HuH-7.5 (cell line): ENCODE measurements around the gene ROCK1.
A peak's percentile ranks its signal among the peaks of the same experiment; 100 is the strongest.
"Not testable (repeated sequence)": the region's sequence is repeated elsewhere in the genome, so short reads cannot be mapped to it uniquely, and the experiment has no call there.

Experiments
- DNase-seq: peaks from one replicate; pipeline ENCODE4 v3.0.0; 2011; ENCODE audit warnings: low spot score

The ROCK1 gene

DNA sequence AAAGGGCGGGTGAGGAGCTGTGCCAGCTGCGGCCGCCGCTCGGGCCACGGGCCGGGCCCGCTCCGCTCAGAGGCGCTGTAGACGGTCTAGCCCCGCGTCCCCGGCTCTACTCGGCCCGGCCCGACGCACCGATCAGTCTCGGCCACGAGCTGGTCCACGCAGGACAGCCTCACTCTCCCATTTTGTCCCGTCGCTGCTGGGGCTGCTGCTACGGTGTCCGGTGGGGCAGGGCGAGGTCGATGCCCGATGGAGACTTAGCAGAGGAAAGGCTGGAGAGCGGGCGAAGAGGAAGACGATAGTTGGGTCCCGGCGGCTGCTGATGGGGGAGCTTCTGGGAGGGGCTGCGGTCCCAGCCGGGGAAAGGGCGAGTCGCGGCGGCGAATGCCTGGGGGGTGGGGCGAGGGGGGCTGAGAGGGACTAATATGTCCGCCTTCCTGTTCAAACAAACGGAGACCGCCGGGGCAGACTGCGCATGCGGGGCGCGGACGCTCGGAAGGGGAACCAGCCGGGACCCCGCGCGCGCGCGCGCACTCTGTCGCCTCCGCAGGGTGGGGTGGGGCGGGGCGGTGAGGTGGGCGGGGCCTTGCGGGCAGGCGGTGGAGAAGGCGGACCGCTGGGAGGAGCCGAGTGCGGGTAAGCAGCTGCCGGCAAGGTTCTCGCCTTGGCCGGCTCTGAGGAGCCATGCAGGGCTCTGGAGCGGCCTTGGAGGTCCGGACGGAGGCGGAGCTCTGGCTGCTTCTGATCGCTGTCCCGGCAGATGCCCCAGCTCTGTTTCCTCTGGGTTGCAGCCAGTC, at the start of gene ROCK1:
TSS of gene ROCK1 (minus strand) at position 468 of the 794 bp plus-strand sequence. CDS start 903 bp downstream, outside the sequence.
- DNase-seq = peak; percentile 92

DNA sequence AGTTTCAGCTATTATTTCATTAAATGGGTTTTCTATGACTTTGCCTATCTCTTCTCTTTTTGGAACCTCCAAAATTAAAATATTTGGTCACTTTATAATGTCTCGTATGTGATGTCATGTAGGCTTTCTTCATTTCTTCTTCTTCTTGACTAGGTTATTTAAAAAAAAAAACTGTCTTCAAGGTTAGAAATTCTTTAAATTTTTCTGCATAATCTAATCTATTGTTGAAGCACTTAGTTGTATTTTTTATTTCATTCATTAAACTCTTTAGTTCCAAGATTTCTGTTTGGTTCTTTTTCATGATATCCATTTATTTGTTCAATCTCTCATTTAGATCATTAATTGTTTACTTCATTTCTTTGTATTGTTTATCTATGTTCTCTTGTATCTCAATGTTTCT, 43.8 kb upstream of the ROCK1 start:
- no peak for DNase-seq

DNA sequence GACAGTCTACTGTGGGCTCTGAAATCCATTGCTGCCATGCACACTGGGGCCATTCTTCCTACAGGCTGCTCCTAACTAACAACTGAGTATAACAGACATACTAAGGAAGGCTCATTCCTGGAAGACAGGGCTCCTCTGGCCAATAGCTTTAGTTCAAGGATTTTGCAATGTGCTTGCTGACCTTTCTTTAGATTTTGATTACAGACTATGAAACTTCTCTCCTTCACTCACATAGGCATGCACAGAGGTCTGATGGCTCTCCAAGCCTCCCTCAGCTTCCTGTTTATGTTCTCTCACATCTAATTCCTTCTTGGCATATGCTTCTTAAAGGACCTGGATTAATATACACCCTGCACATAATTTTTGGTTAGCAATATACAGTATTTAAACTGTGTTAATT, 34.4 kb upstream of the ROCK1 start:
- DNase-seq = no peak

DNA sequence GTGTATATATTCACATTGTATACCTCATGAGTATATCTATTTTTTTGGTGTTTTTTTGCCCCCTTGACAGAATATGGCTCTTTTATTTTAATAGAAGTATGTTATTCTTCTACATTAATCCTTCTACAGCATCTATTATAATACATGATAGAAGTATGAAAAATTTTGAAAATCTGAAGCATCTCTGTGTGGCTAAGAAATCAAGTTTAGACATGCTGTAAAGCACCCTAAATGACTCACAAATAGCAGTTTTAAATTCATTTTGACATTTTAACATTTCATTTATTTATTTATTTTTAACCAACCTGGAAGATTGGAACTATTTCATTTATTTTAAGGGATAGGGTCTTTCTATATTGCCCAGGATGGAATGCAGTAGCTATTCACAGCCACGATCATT, 33.8 kb upstream of the ROCK1 start:
- no peak for DNase-seq

DNA sequence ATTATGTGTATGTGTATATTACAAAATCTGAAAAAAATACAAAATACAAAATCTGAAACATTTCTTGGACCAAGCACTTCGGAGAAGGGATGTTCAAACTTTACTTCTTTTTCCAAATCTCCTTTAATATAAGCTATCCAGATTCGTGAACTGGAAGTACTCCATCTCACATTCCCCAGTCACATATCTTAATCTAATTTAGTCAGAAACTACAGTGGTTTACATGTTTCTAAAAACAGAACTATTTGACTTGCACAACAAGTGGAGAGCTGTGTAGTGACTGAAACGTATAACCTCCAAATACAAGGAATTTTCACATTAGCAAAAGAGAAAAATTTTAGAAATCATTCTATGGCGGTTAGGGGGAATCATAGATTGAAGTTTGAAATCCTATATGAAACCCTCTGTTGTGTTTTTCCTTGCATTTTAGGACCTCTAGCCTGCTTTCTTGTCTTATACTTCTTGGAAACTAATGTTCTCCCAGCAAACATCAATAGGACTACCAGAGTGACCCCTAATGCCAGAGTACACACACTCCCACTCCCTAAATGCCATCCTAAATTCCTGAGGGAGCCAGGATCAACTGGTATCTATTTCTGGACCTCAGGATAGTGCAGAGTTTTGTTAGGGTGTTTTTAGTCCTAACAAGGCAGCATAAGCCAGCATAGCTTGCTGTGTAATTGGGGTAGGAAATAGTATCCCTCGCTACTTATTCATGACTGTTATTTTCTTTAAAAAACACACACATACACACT, 30.2 kb upstream of the ROCK1 start:
- no peak for DNase-seq

DNA sequence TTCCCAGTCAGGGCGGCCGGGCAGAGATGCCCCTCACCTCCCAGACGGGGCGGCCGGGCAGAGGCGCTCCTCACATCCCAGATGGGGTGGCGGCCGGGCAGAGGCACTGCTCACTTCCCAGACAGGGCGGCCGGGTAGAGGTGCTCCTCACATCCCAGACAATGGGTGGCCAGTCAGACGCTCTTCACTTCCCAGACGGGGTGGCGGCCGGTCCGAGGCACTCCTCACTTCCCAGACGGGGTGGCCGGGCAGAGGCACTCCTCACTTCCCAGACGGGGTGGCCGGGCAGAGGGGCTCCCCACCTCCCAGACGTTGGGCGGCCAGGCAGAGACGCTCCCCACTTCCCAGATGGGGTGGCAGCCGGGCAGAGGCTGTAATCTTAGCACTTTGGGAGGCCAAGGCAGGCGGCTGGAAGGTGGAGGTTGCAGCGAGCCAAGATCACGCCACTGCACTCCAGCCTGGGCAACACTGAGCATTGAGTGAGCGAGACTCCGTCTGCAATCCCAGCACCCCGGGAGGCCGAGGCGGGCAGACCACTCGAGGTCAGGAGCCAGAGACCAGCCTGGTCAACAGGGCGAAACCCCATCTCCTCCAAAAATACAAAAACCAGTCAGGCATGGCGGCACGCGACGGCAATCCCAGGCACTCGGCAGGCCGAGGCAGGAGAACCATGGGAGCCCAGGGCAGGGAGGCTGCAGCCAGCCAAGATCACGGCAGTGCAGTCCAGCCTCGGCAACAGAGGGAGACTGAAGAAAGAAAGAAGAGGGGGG, 26.3 kb upstream of the ROCK1 start:
- DNase-seq = not testable (repeated sequence)

DNA sequence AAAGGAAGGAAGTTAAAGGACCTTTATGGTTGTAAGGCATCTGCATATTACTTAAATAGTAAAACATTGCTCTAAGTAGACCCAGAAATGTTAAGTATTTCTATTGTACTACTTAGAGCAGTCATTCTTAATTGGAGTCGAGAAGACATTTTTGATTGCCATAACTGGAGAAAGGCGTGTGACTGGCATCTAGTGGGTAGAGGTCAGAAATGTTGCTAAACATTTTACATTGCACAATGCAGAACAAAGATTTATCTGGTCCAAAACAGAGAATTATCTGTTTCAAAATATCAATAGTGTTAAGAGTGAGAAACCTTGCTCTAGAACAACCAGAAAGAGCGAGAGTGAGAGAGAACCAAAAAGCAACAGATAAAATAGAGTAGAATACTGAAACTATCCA, 23.3 kb upstream of the ROCK1 start:
- DNase-seq = no peak

DNA sequence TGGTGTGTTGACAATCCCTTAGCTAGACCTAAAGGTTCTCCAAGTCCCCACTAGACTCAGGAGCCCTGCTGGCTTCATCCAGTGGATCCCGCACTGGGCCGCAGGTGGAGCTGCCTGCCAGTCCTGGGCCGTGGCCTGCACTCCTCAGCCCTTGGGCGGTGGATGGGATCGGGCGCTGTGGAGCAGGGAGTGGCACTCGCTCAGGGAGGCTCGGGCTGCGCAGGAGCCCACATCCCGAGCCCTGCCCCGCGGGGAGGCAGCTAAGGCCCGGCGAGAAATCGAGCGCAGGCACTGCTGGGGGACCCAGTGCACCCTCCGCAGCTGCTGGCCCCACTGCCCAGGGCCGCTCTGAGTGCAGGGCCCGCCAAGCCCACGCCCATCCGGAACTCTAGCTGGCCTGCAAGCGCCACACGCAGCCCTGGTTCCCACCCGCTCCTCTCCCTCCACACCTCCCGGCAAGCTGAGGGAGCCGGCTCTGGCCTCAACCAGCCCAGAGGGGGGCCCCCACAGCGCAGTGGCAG, 20.8 kb upstream of the ROCK1 start:
- no peak for DNase-seq

DNA sequence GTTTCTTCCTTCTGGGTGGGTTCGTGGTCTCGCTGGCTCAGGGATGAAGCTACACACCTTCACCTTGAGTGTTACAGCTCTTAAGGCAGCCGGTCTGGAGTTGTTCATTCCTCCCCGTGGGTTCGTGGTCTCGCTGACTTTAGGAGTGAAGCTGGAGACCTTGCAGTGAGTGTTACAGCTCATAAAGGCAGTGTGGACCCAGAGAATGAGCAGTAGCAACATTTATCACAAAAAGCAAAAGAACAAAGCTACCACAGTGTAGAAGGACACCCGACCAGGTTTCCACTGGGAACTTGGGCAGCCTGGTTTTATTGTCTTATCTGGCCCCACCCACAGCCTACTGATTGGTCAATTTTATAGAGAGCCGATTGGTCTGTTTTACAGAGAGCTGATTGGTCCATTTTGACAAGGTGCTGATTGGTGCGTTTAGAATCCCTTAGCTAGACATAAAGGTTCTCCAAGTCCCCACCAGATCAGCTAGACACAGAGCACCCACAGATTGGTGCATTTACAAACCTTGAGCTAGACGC, 20.1 kb upstream of the ROCK1 start:
- DNase-seq = no peak

DNA sequence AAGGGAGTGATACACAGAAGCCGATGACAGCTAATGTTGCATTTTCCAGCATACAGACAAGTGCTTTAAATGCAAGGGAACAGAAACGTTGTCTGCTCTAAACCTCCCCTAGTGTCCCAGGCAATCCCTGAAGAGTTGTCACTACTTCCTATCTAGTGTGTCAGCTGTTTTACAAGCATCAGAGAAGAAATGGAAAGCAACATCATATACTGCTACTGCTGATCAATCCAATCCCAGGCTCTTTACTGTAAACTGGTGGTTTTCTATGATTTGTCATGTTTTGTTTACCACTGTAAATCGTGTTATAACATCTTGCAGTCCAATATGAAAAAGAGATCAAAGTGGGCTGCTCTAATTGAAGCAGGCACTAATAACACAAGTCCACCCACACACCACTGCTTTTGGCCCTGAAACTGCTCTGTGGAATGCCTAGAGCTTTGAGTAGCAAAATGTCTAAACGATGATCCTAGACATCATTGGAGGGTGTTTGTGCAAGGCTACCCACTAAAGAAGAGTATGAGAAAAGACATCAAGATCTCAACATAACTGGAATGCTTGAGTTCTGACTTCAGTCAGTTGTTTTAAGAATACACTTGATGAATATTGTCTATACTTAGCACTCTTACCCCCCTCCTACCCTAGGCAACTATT, 18.1 kb upstream of the ROCK1 start:
- DNase-seq = no peak

DNA sequence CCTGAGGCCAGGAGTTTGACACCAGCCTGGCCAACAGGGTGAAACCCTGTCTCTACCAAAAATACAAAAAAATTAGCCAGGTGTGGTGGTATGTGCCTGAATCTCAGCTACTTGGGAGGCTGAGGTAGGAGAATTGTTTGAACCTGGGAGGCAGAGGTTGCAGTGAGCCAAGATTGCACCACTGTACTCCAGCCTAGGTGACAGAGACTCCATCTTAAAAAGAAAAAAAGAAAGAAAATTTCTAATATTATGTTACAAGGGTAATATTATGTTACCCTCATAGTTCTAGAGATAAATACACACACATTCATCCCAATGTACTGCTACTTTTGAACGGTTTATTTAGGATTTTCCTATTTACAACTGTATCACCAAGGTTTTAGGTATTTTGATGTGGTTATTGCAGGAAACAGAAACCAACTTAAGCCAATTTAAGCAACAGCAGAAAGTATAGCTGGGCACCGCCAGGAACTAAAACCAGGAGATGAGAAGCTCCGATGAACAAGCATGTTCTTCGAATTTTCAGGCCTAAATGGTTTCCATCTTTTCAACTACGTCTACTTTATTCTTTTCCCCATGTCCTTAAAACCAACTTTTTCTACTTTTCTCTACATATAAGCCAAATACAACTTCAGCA, 11.8 kb upstream of the ROCK1 start:
- DNase-seq = no peak

DNA sequence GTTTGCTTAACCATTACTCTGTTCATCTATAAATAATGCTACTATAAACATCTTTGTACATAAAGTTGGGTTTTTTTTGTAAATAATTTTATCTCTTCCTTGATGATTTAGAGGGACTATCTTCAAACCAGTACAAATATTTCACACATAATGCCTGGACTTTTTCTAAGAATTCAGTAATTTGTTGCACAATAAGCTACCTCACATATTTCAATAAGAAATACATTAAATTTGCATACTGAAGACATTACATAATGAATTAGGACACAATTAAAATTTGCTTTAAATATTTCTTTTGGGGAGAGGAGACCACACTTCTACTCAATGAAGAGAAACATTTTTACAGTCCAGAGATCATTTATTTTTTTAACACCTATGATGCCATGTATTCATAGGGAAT, 7.2 kb upstream of the ROCK1 start:
- no peak for DNase-seq

DNA sequence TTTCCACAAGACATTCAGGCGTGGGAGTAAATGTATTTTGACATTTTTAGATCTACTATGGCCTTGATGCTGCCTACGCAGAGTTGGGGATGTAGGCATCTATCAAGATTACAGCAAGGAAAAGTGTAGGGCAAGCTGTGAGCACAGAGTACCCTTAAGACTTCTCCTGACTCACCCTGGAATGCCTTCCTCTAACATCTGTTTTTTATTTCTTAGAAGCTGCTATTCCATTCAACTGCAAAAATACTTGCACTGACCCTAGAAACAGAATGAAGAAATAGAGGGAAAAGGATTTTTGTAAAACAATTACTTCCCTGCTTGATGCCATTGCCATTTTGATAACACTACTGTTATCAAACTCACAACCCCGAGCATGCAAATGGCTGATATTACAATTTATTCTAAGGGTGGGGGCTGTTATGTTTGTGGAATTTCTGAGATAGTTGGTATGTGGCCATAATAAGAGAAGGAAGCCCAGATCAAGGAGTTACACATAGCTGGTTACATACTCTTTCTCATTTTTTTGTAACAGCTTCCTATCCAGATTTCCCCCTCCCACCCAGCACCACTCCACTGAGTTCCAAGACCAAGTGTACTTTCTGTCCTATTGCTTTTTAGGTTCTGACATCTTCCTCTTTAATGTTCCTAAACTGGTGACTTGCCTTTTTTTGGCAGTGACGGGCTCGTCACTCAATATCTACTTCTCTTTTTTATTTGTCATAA, 6.0 kb upstream of the ROCK1 start:
- no peak for DNase-seq

DNA sequence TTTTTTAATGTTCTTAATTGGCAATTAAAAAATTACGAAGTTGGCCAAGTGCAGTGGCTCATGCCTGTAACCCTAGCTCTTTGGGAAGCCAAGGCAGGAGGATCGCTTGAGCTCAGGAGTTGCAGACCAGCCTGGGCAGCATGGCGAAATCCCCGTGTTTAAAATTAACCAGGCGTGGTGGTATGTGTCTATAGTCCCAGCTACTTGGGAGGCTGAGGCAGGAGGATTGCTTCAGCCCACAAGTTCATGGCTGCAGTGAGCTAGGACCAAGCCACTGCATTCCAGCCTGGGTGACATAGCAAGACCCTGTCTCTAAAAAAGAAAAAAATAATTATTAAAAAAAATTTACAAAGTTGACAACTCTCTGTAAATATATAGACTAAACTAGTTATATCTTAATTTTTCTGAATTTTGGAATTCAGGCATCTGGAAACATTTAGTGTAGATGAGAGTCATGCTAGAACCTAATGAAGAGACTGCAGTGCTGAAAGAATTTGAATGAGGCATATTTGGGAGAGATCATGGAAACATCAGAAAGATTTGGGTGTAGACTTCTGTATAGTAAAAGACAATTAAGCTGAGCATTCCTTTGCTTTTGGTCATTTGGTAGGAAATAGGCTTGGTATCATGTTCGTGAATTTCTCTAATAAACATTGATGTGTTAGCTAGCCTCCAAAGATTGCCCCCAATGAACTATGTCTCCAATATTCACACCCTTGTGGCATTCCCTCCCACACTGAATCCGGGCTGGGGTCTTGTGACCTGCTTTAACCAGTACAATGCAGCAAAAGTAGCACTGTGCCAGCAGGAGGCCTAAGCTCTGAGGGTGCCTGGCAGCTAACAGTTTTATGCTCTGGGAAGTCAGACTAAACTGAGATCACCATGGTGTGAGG, 4.2 kb upstream of the ROCK1 start:
- no peak for DNase-seq

DNA sequence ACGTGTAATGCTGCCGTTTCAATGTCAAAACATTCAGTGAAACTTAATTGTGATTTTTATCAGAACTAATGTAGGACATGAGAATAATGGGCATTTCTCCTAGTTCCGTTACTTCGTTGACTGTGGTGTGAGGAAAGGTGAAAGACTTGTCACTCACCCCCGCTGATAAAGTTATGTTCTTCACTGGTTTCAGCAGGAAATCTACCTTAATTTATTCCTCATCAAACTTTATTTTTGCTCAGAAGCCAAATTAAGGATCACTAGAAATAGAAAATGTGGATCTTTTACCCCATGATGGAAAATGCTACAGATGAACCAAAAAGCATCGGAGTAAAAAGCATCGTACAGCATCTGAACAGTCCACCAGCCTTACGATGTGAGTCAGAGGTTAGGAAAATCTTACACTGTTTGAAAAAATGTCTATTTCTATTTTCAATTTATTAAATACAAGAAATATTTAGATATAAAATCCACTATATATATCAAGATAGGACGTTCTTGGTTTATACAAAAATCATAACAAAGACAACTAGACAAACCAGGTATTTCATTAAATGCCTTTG, 1.0 kb upstream of the ROCK1 start:
- DNase-seq = no peak

DNA sequence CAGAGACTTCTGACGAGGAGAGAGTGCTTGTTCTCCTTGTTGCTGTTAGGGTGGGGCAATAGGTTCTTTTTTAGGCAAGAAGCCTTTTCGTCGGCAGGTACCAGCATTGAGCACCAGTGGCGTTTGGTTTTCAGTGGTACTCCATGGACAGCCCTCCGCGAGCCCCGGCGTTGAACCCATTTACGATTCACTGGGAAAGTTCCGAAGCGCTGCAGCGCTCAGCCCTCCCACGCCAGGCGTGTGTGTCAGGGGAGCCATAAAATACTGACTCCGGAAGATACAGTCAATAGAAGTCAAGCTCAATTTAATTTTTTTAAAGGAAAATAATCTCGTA, 494 bp upstream of the ROCK1 start:
- DNase-seq = peak; percentile 27

DNA sequence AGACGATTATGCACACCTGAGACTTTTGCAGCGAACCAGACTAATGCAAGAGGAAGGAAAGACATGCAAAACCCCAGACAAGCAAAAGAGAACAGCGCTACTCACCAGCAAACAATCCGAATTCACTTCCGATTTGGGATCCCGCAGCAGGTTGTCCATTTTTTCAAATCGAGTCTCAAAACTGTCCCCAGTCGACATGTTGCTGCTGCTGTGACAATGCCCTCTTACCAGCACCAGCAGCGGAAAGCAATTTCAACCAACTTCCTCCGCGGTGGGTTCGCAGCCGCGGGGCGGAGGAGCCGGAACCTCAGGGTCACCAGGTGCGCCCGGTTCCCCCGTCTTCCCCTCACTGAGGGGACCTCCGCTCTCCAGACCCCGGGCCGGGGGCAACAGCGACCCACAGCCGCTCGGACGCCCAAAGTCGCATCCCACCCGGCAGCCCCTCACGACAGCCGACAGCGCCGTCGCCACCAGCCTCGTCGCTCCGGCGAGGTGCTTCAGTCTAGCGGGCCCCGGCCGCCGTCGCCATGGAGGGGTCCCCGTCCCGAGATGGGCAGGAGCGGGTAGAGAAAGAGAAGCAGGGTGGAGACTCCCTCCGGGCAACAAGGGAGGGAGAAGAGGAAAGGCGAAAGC, 784 bp downstream of the ROCK1 start:
- no peak for DNase-seq

DNA sequence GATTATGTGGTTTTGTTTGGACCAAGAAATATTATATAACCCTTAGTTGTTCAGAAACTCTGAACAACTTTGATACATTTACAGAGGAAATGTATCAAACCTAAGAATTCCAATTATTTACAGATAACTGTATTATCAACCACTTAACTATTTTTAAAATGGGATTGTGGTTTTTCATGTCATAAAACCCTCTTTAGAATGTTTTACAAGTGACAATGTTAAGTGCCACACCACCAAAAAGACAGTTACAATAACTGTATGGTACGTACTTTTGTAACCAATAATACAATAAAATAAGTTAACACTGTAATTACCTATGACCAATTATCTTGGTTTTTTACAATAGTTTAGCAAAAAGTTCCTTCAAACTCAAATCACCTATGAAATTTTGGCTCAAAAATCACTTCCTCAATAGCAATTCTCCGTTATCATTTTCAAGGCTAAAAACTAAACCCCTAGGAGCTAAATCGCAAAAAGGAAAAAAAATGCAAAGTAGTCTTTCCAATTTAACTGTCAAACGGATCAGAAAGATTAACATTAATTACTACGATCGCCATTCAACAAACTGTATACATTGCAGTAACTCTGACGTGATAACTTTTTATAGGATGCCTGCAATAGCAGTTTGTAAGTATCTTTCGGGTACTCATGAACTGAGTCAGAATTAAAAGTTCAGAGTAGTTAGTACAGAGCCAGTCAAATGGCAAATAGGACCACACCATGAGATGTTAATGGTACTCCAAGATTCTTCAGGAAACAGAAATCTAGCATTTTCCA, 1.5 kb downstream of the ROCK1 start:
- no peak for DNase-seq
